Vagina (tissue), 2 donors: ENCODE measurements around the gene ZBTB21. TPM values are rescaled to one million over a fixed set of nuclear protein-coding genes. Genes with fewer than 3 reads are reported as not detected.

Experiments
- DNase-seq, 2 donors: peaks; one replicate each; pipeline ENCODE4 v3.0.0-alpha.2; 2017; ENCODE audit errors: extremely low spot score in 2 of 2
- H3K27ac ChIP-seq: fragments of 200-600 bp; sonication (generic); one replicate; pipeline ENCODE4 v1.5.1; 2019
- H3K27me3 ChIP-seq: fragments of 200-600 bp; sonication (generic); one replicate; pipeline ENCODE4 v1.5.1; 2019
- H3K36me3 ChIP-seq, 2 donors: fragments of 200-600 bp; sonication (generic); one replicate each; pipeline ENCODE4 v1.5.1; 2017 to 2019
- H3K4me1 ChIP-seq: fragments of 200-600 bp; sonication (generic); one replicate; pipeline ENCODE4 v1.5.1; 2019
- H3K4me3 ChIP-seq, 2 donors: fragments of 200-600 bp; sonication (generic); 1 replicate in 1 of 2; 2 replicates in 1 of 2; pipeline ENCODE4 v1.5.1; 2016 to 2019
- H3K9me3 ChIP-seq: fragments of 200-600 bp; sonication (generic); one replicate; pipeline ENCODE4 v1.5.1; 2019
- CTCF ChIP-seq, 3 experiments: fragments of 450-650 bp in 2 of 3; fragments of 200-600 bp in 1 of 3; sonication (generic) in 1 of 3; IDR thresholded peaks; one replicate each; pipeline ENCODE4 v1.5.1; 2017 to 2019; ENCODE audit warnings: antibody characterized with exemption in 3 of 3, mild to moderate bottlenecking in 2 of 3, moderate library complexity in 2 of 3
- POLR2A ChIP-seq, 2 donors: fragments of 450-650 bp; IDR thresholded peaks; one replicate each; pipeline ENCODE4 v1.6.1; 2017; ENCODE audit warnings: antibody characterized with exemption in 2 of 2, mild to moderate bottlenecking in 2 of 2, moderate library complexity in 2 of 2
- POLR2AphosphoS5 ChIP-seq, 2 donors: sonication (generic); formaldehyde crosslinking; IDR thresholded peaks; one replicate each; pipeline ENCODE4 v1.9.0; 2017; ENCODE audit warnings: antibody characterized with exemption in 2 of 2, mild to moderate bottlenecking in 2 of 2, low read depth in 1 of 2; ENCODE audit not compliant: insufficient read depth in 1 of 2
- intact Hi-C: fragments of 100-400 bp; cut with DNase I; formaldehyde crosslinking; loops from one replicate; pipeline ENCODE4 v1.15.1; 2023
- total RNA-seq: library from RNA; depleted of rRNA; stranded (reverse); fragments of >200 nt; gene quantifications from one replicate; pipeline ENCODE4 v1.2.3, GENCODE V29; 2016

The ZBTB21 gene
- total RNA-seq, 1 donor from 2014 or later = 16.7 TPM

GRCh38 chr21:42037943-42038342 is 27.8 kb upstream of the ZBTB21 start:
- DNase-seq = no peak
- Histone ChIP-seq H3K4me1 (peaks cover 22% of the 10 kb centered on the region), H3K4me3 (no peak overlapping the region), H3K9me3 (no peaks in the 10 kb centered on the region), H3K27me3 (no peaks in the 10 kb centered on the region), H3K36me3 (no peaks in the 10 kb centered on the region), H3K27ac (no peak overlapping the region)
- TF ChIP-seq POLR2A (IDR thresholded peaks at IDR 0.05) = no peak
- no peak for TF ChIP-seq POLR2AphosphoS5 (IDR thresholded peaks at IDR 0.05; ENCODE audit: insufficient read depth in 1 of 2, low read depth in 1 of 2)
- TF ChIP-seq CTCF (IDR thresholded peaks at IDR 0.05) = no peak
- intact Hi-C loops = no loop called here

- H3K27ac ChIP-seq = no peak overlapping the region
- TF ChIP-seq POLR2AphosphoS5 (IDR thresholded peaks at IDR 0.05; ENCODE audit: insufficient read depth in 1 of 2, low read depth in 1 of 2) (no peak), CTCF (IDR thresholded peaks at IDR 0.05) (no peak), POLR2A (IDR thresholded peaks at IDR 0.05) (no peak)
- no peaks in the 10 kb centered on the region for H3K36me3 ChIP-seq
- DNase-seq = no peak
- H3K4me1 ChIP-seq = peaks cover 22% of the 10 kb centered on the region
- H3K4me3 ChIP-seq = no peak overlapping the region
- intact Hi-C loops = no loop called here
- H3K27me3 ChIP-seq = no peaks in the 10 kb centered on the region
- no peaks in the 10 kb centered on the region for H3K9me3 ChIP-seq
Observed at GRCh38 chr21:42037516-42037915, 27.4 kb upstream of the ZBTB21 start.

GRCh38 chr21:42036313-42036712 is 26.2 kb upstream of the ZBTB21 start:
- Histone ChIP-seq H3K9me3 (no peaks in the 10 kb centered on the region), H3K36me3 (no peaks in the 10 kb centered on the region), H3K4me3 (no peak overlapping the region), H3K27me3 (no peaks in the 10 kb centered on the region), H3K4me1 (peaks cover 22% of the 10 kb centered on the region), H3K27ac (no peak overlapping the region)
- TF ChIP-seq POLR2AphosphoS5 (IDR thresholded peaks at IDR 0.05; ENCODE audit: insufficient read depth in 1 of 2, low read depth in 1 of 2) (no peak), POLR2A (IDR thresholded peaks at IDR 0.05) (no peak), CTCF (IDR thresholded peaks at IDR 0.05) (no peak)
- no peak for DNase-seq
- intact Hi-C loops = no loop called here

- TF ChIP-seq CTCF (IDR thresholded peaks at IDR 0.05) (no peak), POLR2AphosphoS5 (IDR thresholded peaks at IDR 0.05; ENCODE audit: insufficient read depth in 1 of 2, low read depth in 1 of 2) (no peak), POLR2A (IDR thresholded peaks at IDR 0.05) (no peak)
- H3K27ac ChIP-seq = no peak overlapping the region
- no peak overlapping the region for H3K4me3 ChIP-seq
- intact Hi-C loops = no loop called here
- no peak for DNase-seq
- no peaks in the 10 kb centered on the region for H3K36me3 ChIP-seq
- H3K4me1 ChIP-seq = peaks cover 5% of the 10 kb centered on the region
- no peaks in the 10 kb centered on the region for H3K27me3 ChIP-seq
- H3K9me3 ChIP-seq = no peaks in the 10 kb centered on the region
Observed at GRCh38 chr21:42032968-42033367, 22.8 kb upstream of the ZBTB21 start.

- no peak for DNase-seq
- Histone ChIP-seq H3K9me3 (no peaks in the 10 kb centered on the region), H3K36me3 (no peaks in the 10 kb centered on the region), H3K4me3 (no peak overlapping the region), H3K27me3 (no peaks in the 10 kb centered on the region), H3K4me1 (peaks cover 12% of the 10 kb centered on the region), H3K27ac (no peak overlapping the region)
- intact Hi-C loops = no loop called here
- TF ChIP-seq CTCF (IDR thresholded peaks at IDR 0.05) (no peak), POLR2AphosphoS5 (IDR thresholded peaks at IDR 0.05; ENCODE audit: insufficient read depth in 1 of 2, low read depth in 1 of 2) (no peak), POLR2A (IDR thresholded peaks at IDR 0.05) (no peak)
Observed at GRCh38 chr21:42032266-42032665, 22.1 kb upstream of the ZBTB21 start.
